ENCODE measurements around the gene ARHGAP8.
"Not testable (repeated sequence)": the region's sequence is repeated elsewhere in the genome, so short reads cannot be mapped to it uniquely, and the experiment has no call there.

Gene ARHGAP8

DNA sequence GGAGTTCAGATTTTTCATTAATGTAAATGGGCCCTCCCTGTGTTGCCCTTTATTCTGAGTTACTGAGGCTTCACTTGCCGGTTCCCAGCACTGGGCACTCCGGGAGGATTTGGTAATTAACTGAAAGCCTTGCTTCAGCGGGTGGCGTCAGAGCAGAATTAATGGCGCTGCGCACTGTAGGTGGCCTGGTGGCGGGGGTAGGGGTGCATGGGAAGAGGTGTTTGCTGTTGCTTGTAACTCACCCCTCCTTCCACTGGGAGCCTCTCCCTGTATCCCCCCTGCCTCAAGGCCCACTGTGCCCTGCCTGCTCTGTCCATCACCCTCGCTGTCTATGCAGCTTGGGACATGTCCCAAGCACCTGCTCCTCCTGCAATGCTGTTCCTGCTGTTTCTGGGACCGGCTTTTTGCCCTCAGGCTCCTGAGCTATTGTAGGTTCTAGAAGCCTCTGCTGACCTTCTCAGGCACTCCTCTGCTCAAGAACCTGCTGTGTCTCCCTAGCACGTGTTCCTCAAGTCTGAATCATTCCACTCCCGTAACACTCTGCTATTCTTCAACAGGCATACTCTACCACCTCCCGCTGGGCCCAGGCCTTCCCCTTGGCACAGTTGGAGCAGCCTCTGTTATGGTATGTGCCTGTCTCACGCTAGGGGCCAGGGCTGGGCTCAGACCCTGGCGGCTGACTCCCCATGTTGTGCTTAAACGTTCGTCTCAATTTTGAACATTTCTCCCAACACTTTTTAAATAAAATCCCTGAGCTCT lies 24.4 kb downstream of the ARHGAP8 start:
- no peak for DNase-seq

DNA sequence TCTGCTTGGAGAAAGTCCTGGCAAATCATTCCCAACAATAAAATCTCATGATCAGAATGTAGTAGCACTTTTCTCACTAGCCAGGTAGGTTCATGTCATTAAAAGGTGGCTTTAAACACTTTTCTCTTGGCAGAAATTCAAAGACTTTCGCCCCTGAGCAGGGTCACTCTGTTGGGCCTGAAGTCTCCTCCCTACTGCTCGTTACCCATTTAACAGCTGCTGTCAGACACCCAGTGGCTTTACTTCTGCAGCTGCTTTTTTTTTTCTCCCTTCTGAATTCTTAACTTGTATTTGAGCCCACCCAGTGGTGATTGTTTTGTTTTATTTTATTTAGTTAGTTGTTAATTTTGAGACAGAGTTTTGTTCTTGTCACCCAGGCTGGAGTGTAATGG lies 25.0 kb downstream of the ARHGAP8 start:
- DNase-seq = no peak

GRCh38 chr22:44780876-44781449 lies 28.6 kb downstream of the ARHGAP8 start:
- no peak for DNase-seq

- no peak for DNase-seq
Observed at GRCh38 chr22:44782363-44782963, 30.1 kb downstream of the ARHGAP8 start.

DNA sequence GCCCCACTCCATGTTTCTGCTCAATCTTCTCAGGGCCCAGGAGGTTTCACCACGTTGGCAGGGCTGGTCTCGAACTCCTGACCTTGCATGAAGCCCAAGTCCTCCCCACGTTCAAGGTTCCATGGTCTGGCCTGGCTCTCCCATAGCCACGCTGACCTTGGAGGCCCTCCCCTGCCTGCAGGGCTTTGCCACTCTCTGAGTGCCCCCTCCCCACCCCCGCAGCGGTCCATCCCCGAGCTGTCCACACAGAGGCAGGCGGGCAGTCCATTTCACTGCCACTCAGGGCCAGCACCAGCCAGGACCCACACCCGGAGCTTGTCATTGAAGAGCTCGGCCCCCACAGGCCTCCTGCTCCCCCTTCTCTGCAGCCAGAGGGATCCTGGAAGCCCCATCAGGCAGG lies 30.7 kb downstream of the ARHGAP8 start:
- no peak for DNase-seq

DNA sequence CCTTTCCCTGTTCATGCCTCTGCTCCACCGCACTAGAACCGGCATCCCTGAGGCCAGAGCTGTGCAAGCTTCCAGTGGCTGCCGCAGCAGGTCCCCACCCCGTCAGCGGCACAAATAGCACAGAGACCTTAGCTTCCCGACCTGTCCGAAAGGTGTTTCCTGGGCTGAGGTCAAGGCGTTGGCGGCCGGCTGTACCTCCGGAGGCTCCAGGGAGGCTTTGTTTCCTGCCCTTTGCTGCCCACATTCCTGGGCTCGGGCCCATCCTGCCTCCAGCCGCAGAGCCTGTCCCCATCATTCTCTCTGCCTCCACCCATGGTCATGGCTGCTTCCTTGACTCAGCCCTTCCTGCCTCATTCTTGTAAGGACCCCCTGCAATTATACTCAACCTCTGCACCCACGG lies 31.2 kb downstream of the ARHGAP8 start:
- DNase-seq = no peak

GRCh38 chr22:44786136-44786535 lies 33.8 kb downstream of the ARHGAP8 start:
- DNase-seq = no peak

- no peak for DNase-seq
Observed at GRCh38 chr22:44786610-44787009, 34.2 kb downstream of the ARHGAP8 start.

GRCh38 chr22:44787832-44788231 lies 35.5 kb downstream of the ARHGAP8 start:
- no peak for DNase-seq

DNA sequence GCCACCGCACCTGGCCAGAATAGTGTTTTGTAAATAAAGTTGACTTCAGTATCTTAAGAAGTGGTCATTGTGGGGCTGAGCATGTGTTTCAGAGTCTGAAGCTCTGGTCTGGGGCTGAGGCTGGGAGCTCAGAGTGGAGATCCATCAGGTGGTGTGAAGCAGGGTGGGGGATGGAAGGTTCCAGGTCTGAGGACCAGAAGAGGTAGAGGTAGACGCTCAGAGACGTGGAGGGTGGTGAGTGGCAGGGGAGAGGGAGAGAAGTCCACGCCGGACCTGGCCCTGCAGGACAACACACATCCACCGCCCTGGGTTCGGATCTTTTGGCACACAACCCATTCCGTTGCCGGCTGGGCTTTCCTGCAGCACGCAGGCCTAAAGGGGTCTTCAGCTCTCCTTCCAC lies 40.7 kb downstream of the ARHGAP8 start:
- DNase-seq = no peak

- no peak for DNase-seq
Observed at GRCh38 chr22:44793506-44794172, 41.3 kb downstream of the ARHGAP8 start.

GRCh38 chr22:44795701-44796630 lies 43.6 kb downstream of the ARHGAP8 start:
- DNase-seq = no peak

GRCh38 chr22:44797181-44797725 lies 44.9 kb downstream of the ARHGAP8 start:
- DNase-seq = no peak

DNA sequence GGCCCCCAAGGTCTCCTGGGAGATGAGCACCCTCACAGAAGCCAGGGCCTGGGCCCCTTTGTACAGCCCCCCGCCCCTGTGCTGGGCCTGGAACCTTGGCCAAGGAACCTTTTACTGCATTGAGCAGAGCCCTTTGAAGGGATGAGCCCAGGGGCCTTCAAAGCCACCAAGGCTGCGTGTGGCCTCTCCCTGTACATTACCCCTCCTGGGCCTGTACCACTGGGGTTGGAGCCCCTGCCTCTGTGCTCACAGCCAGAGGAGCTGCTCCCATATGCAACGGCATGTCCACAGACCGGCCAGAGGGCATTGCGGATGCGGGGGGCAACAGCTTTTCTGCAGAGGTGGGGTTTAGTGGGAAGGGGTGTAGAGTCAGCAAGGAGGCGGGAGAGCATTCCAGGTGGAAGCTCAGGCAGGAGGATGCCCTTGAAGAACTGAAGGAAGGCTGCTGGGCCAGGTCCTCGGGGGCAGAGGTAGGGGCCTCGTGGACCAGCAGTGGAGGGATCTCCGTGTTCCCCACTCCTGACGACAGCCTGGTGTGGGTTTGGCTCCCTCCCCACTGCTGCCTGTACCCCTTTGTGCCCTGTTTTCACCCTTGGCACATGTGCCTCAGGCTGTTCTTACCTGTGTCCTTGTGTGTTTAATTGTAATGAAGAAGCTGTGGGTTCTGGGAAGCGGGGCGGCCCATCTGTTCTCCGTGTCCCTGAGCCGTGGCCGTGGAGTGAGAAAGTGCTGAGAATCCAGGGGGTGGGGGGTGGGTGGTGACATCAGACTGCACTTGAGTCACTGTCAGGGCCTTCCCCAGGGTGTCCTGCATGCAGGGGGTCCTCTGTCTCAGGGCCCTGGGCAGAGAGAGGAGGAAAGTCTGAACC lies 46.9 kb downstream of the ARHGAP8 start:
- DNase-seq = no peak

DNA sequence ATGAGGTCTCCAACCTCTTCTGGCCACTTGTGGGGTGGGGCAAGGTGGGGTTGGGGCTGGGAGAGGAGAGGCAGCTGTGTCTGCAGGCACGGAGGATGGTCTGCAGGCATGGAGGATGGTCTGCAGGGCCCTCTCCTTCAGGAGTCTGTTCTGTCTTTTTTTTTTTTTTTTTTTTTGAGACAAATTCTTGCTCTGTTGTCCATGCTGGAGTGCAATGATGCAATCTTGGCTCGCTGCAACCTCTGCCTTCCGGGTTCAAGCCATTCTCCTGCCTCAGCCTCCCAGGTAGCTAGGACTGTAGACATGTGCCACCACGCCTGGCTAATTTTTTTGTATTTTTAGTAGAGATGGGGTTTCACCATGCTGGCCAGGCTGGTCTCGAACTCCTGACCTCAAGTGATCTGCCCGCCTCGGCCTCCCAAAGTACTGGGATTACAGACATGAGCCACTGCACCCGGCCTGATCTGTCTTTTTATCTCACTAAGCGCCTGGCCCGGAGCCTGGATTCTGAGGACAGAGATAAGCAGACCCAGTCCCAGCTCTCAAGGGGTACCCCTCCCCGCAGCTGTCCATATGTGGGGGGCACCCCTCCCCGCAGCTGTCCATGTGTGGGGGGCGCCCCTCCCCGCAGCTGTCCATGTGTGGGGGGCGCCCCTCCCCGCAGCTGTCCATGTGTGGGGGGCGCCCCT lies 47.7 kb downstream of the ARHGAP8 start:
- not testable (repeated sequence) for DNase-seq

GRCh38 chr22:44801476-44801875 lies 49.1 kb downstream of the ARHGAP8 start:
- no peak for DNase-seq

- no peak for DNase-seq
Observed at GRCh38 chr22:44802071-44802700, 49.8 kb downstream of the ARHGAP8 start.

DNA sequence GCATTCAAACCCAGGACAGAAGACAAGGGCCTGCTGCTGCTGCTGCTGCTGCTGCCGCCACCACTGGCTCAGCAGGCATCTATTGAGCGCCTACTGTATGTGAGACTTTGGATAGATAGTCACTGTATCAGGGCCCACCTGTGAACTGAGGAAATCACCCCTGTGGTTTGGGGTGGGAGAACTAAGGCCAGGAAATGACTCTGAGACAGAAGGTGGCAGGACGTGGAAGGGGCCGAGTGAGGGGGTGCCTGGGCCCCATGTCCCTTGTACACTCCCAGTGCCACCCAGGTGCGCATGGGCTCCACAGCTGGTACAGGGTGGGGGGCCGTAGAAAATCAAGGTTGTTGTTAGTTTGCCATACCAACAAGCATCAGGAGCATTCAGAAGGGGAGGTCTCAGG lies 50.6 kb downstream of the ARHGAP8 start:
- no peak for DNase-seq

DNA sequence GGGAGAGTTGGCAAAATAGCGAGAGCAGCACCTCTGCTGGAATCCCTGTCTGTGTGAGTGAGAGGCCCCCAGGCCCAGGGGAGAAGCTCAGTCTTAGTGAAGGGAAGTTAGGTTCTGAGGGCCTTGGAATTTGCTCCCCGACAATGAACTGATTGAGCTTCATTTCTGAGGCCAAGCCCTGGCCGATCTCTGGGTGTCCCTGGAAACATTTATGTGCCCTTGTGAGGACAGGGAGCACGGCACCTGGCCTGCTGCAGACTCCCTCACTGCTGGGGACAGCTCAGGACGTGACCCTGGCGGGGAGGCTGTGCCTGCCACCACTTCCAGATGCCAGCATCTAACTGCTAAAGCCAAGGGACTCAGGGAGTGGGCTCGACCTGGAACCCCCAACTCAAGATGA lies 52.0 kb downstream of the ARHGAP8 start:
- no peak for DNase-seq

GRCh38 chr22:44805711-44806110 lies 53.3 kb downstream of the ARHGAP8 start:
- no peak for DNase-seq

All from activated effector memory CD4-positive, alpha-beta T cell treated with anti-CD3 and anti-CD28 coated beads, Interleukin-2, amount 50 U/mL, for 16 hours (primary cell).